CD14-positive monocyte (primary cell): ENCODE measurements around the gene EML4. TPM values are rescaled to one million over a fixed set of nuclear protein-coding genes. Genes with fewer than 3 reads are reported as not detected.

ENCODE experiments used
- DNase-seq, 3 donors: peaks; one replicate each; pipeline ENCODE4 v3.0.0-alpha.2; 2011 to 2022
- H2AFZ ChIP-seq: 2 replicates; pipeline ENCODE4 v1.6.0; 2012; ENCODE audit warnings: mild to moderate bottlenecking, low read depth, low read length, inconsistent platforms; ENCODE audit not compliant: insufficient read depth, poor library complexity, severe bottlenecking
- H3K27ac ChIP-seq, 2 donors: 1 replicate in 1 of 2; 2 replicates in 1 of 2; pipeline ENCODE4 v1.5.1; 2012 to 2013; ENCODE audit warnings: low read length in 2 of 2, control low read depth in 1 of 2, inconsistent platforms in 1 of 2, low read depth in 1 of 2, mild to moderate bottlenecking in 1 of 2
- H3K27me3 ChIP-seq, 2 donors: one replicate each; pipeline versions ENCODE4 v1.6.0 to v1.6.1; 2011 to 2013; ENCODE audit warnings: low read length in 2 of 2; ENCODE audit not compliant: control insufficient read depth in 2 of 2, insufficient read depth in 2 of 2
- H3K36me3 ChIP-seq, 2 donors: replicated peaks in 1 of 2; 1 replicate in 1 of 2; 2 replicates in 1 of 2; pipeline versions ENCODE4 v1.5.1 to v1.6.1; 2012 to 2013; ENCODE audit warnings: low read length in 2 of 2, control low read depth in 1 of 2, inconsistent platforms in 1 of 2, mild to moderate bottlenecking in 1 of 2; ENCODE audit not compliant: insufficient read depth in 2 of 2, control insufficient read depth in 1 of 2
- H3K4me1 ChIP-seq, 2 donors: 1 replicate in 1 of 2; 2 replicates in 1 of 2; pipeline versions ENCODE4 v1.5.1 to v1.6.1; 2012 to 2013; ENCODE audit warnings: low read length in 2 of 2, control low read depth in 1 of 2, inconsistent platforms in 1 of 2, mild to moderate bottlenecking in 1 of 2, moderate library complexity in 1 of 2; ENCODE audit not compliant: insufficient read depth in 2 of 2, control insufficient read depth in 1 of 2
- H3K4me2 ChIP-seq: replicated peaks from 2 replicates; pipeline ENCODE3; 2012; ENCODE audit warnings: low read length, moderate library complexity, mild to moderate bottlenecking; ENCODE audit not compliant: poor library complexity, severe bottlenecking; ENCODE audit errors: extremely low read depth
- H3K4me3 ChIP-seq, 3 experiments: fragments of 200-600 bp in 1 of 3; sonication (generic) in 1 of 3; replicated peaks in 1 of 3; 1 replicate in 2 of 3; 2 replicates in 1 of 3; pipeline ENCODE4 v1.5.1; 2011 to 2013; ENCODE audit warnings: low read length in 3 of 3, mild to moderate bottlenecking in 3 of 3, control low read depth in 2 of 3, low read depth in 2 of 3, inconsistent platforms in 1 of 3, moderate library complexity in 1 of 3
- H3K79me2 ChIP-seq: 2 replicates; pipeline ENCODE4 v1.6.0; 2012; ENCODE audit warnings: mild to moderate bottlenecking, control low read depth, inconsistent platforms, low read length, moderate library complexity; ENCODE audit not compliant: insufficient read depth
- H3K9ac ChIP-seq: 2 replicates; pipeline ENCODE4 v1.6.0; 2017; ENCODE audit warnings: low read length, mild to moderate bottlenecking; ENCODE audit not compliant: insufficient read depth, poor library complexity, severe bottlenecking
- H3K9me3 ChIP-seq, 2 donors: replicated peaks in 1 of 2; 1 replicate in 1 of 2; 2 replicates in 1 of 2; pipeline versions ENCODE4 v1.5.1 to v1.6.1; 2012 to 2013; ENCODE audit warnings: low read length in 2 of 2, control low read depth in 1 of 2; ENCODE audit not compliant: control insufficient read depth in 1 of 2, insufficient read depth in 1 of 2
- H4K20me1 ChIP-seq: 2 replicates; pipeline ENCODE4 v1.6.0; 2012; ENCODE audit warnings: mild to moderate bottlenecking, low read length, control low read depth, moderate library complexity; ENCODE audit not compliant: insufficient read depth
- H3K27ac Mint-ChIP-seq, 7 donors: one replicate each; pipeline ENCODE4 v1.8.0; 2020; ENCODE audit warnings: mild to moderate bottlenecking in 7 of 7, mixed read lengths in 7 of 7, moderate library complexity in 6 of 7, inconsistent platforms in 2 of 7
- H3K27me3 Mint-ChIP-seq, 3 donors: one replicate each; pipeline ENCODE4 v1.8.0; 2021 to 2022; ENCODE audit warnings: low read depth in 3 of 3, mild to moderate bottlenecking in 3 of 3, mixed read lengths in 3 of 3, moderate library complexity in 3 of 3, inconsistent platforms in 1 of 3
- H3K36me3 Mint-ChIP-seq, 2 donors: one replicate each; pipeline ENCODE4 v1.8.0; 2020; ENCODE audit warnings: mixed read lengths in 2 of 2, inconsistent platforms in 1 of 2, mild to moderate bottlenecking in 1 of 2
- H3K4me1 Mint-ChIP-seq: one replicate; pipeline ENCODE4 v1.8.0; 2020; ENCODE audit warnings: mild to moderate bottlenecking, mixed read lengths
- H3K4me3 Mint-ChIP-seq, 2 donors: one replicate each; pipeline ENCODE4 v1.8.0; 2020; ENCODE audit warnings: mild to moderate bottlenecking in 2 of 2, mixed read lengths in 2 of 2, moderate library complexity in 1 of 2
- H3K9me3 Mint-ChIP-seq, 7 donors: one replicate each; pipeline ENCODE4 v1.8.0; 2020 to 2022; ENCODE audit warnings: mixed read lengths in 7 of 7, mild to moderate bottlenecking in 6 of 7, moderate library complexity in 6 of 7, inconsistent platforms in 2 of 7
- WGBS: methylation state at CpG from one replicate; pipeline ENCODE4 v1.1.5; 2013; ENCODE audit warnings: missing lambda C conversion rate; ENCODE audit not compliant: insufficient coverage; 5-methylcytosine and 5-hydroxymethylcytosine counted together
- intact Hi-C, 2 donors: fragments of 100-400 bp; cut with micrococcal nuclease; formaldehyde crosslinking; loops; one replicate each; pipeline versions ENCODE4 v1.15.0 to v1.15.1; 2023
- polyA plus RNA-seq, 3 donors: library from polyadenylated mRNA; depleted of rRNA in 1 of 3; unstranded in 2 of 3; stranded (reverse) in 1 of 3; fragments of 300-500 nt in 2 of 3; fragments of >200 nt in 1 of 3; fragmentation: Illumina TruSeq in 2 of 3; gene quantifications; 1 replicate in 2 of 3; 2 replicates in 1 of 3; pipeline ENCODE4 v1.2.3, GENCODE V29; 2012 to 2021
- TF ChIP-seq, protein P1 (sequence below): fragments of 200-600 bp; IDR thresholded peaks from one replicate; pipeline ENCODE4 v1.8.0; 2022; ENCODE audit warnings: antibody characterized with exemption, mild to moderate bottlenecking

Gene EML4
- polyA plus RNA-seq, 3 donors = 11.5 to 24.3 (median 15.0) TPM

DNA sequence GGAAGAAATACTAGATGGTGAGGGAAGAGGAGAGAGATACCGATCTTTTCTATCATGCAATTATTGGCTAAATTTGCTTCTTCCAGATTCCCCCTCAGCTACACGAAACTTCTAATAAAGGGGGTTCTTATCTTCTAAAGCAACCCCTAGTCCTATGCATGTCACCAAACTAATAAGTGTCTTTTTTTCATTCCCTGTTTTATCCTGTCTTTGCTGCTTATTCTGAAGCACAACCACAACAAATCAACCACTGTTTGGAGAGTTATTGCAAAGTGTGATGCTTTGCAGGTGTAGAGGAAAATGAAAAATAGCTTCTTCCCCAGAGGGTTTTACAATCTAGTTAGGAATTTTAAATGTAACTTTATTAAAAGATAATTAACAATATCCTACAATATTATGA is 60.8 kb downstream of the EML4 start:
- Histone ChIP-seq H3K79me2 (peaks cover 37% of the 10 kb centered on the region), H3K27me3 (no peaks in the 10 kb centered on the region), H3K9me3 (no peaks in the 10 kb centered on the region), H3K36me3 (no peaks in the 10 kb centered on the region), H4K20me1 (peaks cover 84% of the 10 kb centered on the region), H3K27ac (no peak overlapping the region), H3K4me1 (no peaks in the 10 kb centered on the region), H3K9ac (no peak overlapping the region), H3K4me2 (no peak overlapping the region), H3K4me3 (no peak overlapping the region), H2AFZ (no peak overlapping the region)
- no peak for DNase-seq
- Mint-ChIP-seq H3K36me3 (peaks cover 12 to 13% of the 10 kb centered on the region in 2 donors), H3K4me1 (no peaks in the 10 kb centered on the region), H3K27ac (peak overlapping the region in 1 of 7 donors; percentile 28), H3K9me3 (no peaks in the 10 kb centered on the region), H3K27me3 (peaks cover 0 to 3% (median 0%) of the 10 kb centered on the region in 3 donors), H3K4me3 (no peak overlapping the region)
- WGBS = no CpG with 5 or more reads among the region's 2 CpGs
- TF ChIP-seq, protein P1, sequence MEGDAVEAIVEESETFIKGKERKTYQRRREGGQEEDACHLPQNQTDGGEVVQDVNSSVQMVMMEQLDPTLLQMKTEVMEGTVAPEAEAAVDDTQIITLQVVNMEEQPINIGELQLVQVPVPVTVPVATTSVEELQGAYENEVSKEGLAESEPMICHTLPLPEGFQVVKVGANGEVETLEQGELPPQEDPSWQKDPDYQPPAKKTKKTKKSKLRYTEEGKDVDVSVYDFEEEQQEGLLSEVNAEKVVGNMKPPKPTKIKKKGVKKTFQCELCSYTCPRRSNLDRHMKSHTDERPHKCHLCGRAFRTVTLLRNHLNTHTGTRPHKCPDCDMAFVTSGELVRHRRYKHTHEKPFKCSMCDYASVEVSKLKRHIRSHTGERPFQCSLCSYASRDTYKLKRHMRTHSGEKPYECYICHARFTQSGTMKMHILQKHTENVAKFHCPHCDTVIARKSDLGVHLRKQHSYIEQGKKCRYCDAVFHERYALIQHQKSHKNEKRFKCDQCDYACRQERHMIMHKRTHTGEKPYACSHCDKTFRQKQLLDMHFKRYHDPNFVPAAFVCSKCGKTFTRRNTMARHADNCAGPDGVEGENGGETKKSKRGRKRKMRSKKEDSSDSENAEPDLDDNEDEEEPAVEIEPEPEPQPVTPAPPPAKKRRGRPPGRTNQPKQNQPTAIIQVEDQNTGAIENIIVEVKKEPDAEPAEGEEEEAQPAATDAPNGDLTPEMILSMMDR = no peak
- intact Hi-C loops = no loop called here

DNA sequence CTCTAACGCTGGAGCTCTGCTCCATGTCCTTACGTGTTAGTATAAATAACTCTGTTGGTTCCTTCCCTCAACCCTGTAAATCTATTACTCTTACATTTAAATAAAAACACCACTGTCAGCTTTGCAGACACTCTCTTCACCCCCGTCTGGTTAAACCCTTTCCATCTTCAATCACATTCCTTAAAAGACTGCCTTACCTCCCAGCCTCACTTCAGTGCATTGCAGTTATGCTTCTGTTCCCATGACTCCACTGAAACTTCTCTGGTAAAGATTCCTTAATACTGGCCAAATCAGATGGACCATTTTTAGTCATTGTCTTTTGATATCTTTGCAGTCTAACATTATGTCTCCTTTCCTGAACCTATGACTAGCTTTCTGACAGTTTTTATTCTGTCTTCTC is 61.7 kb downstream of the EML4 start:
- Mint-ChIP-seq H3K36me3 (peaks cover 12 to 13% of the 10 kb centered on the region in 2 donors), H3K27ac (no peak overlapping the region), H3K4me3 (no peak overlapping the region), H3K9me3 (no peaks in the 10 kb centered on the region), H3K4me1 (no peaks in the 10 kb centered on the region), H3K27me3 (peaks cover 0 to 3% (median 0%) of the 10 kb centered on the region in 3 donors)
- H4K20me1 ChIP-seq = peaks cover 86% of the 10 kb centered on the region
- H3K4me3 ChIP-seq = no peak overlapping the region
- intact Hi-C loops = no loop called here
- H3K27me3 ChIP-seq = no peaks in the 10 kb centered on the region
- H3K4me2 ChIP-seq = no peak overlapping the region
- H3K79me2 ChIP-seq = peaks cover 29% of the 10 kb centered on the region
- no peak overlapping the region for H2AFZ ChIP-seq
- no peaks in the 10 kb centered on the region for H3K9me3 ChIP-seq
- H3K9ac ChIP-seq = no peak overlapping the region
- DNase-seq = no peak
- H3K36me3 ChIP-seq = no peaks in the 10 kb centered on the region
- TF ChIP-seq, protein P1 = no peak
- H3K4me1 ChIP-seq = no peaks in the 10 kb centered on the region
- 100% methylated on average over 3 of the region's 3 CpGs for WGBS
- no peak overlapping the region for H3K27ac ChIP-seq
